GM21526 (cell line): ENCODE measurements around the gene TPCN2.

ENCODE experiments used
- ATAC-seq: cut with Tn5 transposase; IDR thresholded peaks from one replicate; pipeline ENCODE4 v1.9.1; 2021; ENCODE audit warnings: moderate library complexity; ENCODE audit not compliant: unreplicated experiment, low FRiP score

The TPCN2 gene

DNA sequence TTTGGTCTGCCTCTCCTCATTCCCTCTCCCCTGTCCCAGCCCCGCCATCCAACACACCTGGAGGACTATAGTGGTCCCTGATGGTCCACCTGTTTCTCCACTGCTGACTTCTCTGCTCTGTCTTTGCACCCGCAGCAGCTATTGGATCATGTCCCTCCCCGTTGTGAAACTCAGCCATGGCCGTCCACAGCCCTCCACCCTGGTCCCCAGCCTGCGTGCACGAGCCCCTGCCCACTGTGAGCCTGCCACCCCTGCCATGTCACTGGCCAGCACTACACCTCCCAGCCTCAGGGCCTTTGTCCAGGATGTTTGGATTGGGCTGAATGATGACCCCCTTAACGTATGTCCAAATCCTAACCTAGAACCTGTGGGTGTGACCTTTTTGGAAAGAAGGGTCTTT lies 59.3 kb downstream of the TPCN2 start:
- ATAC-seq, result no peak

DNA sequence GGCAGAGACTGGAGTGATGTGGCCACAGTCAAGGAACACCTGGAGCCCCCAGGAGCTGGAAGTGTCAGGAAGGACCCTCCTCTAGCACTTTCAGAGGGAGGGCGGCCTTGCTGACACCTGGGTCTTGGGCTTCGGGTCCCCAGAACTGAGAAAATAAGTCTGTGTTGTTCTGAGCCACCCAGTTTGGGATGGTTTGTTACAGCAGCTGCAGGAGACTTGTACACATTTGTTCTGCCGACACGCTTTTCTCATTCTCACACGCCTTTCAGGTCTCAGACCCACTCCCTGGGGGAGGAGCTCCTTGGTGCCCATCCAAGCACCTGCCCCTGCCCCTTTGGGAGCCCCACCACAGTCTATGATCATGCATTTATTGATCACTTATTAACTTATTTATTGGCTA lies 59.8 kb downstream of the TPCN2 start:
- ATAC-seq, result no peak

DNA sequence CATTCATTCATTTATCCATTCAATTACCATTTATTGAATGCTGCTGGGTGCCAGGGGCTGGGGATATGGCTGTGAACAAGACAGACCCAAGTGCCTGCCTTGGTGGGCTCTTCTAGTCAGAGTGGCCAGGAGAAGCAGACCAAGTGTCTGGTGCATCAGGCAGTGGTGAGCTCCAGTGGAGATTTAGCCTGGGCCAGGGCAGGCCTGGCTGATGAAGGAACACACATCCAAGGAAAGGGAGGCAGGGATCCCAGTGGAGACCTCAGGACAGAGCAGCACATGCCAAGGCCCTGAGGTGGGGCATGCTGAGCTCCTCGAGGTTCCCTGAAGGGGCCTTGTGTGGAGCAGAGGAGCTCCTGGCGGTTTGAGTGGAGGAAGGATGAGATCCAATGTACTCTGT lies 60.4 kb downstream of the TPCN2 start:
- ATAC-seq, result no peak

DNA sequence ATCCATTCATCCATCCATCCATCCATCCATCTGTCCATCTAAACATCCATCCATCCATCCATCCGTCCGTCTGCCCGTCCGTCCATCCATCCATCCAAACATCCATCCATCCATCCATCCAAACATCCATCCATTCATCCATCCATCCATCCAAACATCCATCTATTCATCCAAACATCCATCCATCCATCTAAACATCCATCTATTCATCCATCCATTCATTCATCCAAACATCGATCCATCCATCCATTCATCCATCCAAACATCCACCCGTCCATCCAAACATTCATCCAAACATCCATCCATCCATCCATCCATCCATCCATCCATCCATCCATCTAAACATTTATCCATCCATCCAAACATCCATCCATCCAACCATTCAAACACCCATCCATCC lies 61.7 kb downstream of the TPCN2 start:
- no peak for ATAC-seq

DNA sequence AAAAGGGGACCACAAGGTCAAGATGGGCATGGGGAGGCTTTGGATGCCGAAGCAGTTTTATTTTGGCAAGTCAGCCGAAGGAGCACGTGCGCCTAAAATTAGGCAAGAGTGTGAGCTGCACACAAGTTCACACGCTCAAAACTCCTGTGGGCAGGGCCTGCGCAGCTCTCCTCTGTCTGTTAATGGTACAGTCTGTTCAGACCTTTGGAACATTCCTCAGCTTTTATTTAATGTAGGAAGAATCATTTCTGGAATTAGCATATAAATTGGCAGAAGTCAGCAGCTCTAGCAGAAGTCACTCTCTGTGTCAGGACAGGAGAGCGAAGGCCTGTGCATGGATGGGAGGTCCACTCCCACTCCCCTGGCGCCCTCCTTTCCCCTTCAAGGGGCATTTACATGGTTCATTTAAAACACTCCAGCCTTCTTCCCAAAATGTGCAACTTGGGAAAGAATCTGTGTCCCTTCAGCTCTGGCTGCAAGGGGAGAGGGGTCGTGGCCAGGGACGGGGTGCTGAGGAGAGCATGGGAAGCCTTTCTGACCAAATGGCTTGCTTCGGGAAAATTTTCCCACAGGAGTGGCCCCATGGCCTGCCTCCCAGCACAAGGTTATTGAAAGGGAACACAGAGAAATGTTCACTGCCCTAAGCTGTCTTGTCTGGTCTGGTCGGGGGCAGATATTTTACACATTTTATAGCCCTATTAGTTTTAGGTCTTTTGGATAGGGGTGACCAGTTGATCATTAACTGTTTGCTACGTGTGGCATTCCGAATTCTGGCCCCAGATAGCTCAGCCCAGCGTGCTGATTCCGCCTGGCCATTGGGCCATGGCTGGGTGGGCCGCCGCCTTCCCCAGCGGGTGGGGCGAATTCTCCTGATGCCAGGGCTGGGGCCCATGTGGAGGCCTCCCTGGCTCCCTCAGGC lies 63.2 kb downstream of the TPCN2 start:
- no peak for ATAC-seq

DNA sequence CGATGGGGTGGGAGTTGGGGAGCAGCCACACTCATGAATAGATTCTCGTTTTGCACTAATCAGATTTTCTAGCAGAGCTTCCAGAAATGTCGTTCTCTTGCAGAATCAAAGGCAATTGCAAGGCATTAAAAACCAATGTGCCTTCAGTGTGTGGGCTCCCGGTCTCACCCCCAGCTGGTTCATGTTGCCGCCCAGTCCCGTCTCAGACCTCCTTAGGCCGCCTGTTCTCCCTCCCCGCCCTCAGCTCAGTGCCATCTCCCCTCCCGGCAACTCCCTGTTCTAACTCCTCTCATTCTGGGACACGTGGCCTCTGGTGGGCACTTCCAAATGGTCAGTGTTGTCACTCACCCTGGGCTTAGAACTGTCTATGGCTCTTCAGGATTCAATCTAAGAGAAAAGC lies 64.5 kb downstream of the TPCN2 start:
- no peak for ATAC-seq

DNA sequence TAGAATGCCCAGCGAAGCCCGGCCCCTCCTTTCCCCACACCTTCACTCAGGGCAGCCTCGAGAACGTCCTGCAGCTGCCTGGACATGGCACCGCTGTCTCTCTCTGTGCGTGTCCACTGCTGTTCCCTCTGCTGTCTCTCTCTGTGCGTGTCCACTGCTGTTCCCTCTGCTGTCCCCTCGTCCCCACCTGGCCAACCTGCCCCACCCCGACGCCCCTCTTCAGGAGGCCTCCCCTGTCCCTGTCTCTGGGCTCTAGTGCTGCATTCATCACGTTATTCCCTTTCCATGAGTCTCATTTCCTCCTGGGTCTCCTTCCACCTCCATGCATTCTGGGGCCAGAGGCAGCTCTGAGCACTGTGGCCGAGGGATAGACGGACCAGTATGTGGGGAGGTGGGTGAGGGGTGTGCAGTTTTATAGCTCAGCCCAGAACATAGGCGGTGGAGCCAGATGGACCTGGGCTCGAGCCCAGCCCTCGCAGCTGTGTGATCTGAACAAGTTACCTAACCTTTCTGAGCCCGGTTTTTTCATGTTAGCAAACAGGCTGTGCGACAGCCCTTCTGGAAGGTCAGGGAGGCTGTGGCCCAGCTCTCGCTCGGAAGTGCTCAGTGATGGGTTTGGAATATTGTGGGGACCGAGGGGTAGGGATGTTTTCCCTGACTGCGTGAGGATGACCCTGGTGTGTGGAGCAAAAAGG lies 65.1 kb downstream of the TPCN2 start:
- no peak for ATAC-seq

DNA sequence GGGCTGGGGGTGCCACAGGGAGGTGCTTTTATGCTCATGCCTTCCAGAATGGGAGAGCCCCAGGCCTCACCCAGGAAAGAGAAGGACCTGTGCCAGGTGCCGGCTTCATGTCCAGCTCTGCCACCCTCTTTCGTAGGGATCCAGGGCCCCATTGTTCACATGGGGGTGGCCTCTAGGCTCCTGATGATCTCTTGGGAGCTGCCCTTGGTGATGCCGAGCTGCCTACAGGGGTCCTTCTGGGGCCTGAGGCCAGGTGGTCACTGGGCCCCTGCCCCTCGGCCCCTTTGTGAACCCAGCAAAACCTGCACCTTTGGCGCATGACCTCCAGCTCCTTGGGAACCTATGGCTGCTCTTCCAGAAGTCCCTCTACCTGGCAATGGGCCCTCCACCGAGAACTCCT lies 65.6 kb downstream of the TPCN2 start:
- no peak for ATAC-seq

DNA sequence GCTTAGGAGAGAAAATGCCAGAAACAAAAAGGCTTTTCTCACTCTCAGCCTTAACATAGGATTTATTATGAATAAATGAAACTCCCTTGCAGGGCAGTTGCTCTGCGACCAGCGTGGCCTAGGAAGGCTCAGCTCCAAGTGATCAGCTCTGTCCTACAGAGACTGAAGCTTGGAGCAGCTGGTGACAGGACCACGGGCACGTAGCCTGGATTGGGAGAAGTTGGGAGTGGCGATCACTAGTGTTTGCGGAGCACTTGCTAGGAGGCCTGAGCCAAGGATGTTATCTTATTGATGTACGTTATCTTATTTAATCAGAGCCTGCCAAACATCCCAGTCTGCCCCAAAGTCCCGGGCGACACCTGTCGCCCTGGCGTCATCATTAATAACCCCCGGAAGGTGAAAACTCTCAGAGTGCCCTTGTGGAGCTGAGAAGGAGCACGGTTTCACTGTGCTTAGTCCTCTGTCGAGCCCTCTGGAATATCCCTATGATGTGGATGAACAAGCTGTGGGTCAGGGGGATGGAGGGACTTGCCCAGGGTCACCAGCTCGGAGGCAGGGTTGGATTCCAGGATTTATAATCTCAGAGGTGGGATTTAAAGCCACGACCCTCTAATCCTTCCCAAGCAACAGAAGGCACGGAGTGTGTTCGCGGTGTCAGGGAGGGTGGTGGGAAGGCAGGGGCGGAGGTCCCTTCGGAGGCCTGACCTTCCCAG lies 66.2 kb downstream of the TPCN2 start:
- ATAC-seq, result no peak

DNA sequence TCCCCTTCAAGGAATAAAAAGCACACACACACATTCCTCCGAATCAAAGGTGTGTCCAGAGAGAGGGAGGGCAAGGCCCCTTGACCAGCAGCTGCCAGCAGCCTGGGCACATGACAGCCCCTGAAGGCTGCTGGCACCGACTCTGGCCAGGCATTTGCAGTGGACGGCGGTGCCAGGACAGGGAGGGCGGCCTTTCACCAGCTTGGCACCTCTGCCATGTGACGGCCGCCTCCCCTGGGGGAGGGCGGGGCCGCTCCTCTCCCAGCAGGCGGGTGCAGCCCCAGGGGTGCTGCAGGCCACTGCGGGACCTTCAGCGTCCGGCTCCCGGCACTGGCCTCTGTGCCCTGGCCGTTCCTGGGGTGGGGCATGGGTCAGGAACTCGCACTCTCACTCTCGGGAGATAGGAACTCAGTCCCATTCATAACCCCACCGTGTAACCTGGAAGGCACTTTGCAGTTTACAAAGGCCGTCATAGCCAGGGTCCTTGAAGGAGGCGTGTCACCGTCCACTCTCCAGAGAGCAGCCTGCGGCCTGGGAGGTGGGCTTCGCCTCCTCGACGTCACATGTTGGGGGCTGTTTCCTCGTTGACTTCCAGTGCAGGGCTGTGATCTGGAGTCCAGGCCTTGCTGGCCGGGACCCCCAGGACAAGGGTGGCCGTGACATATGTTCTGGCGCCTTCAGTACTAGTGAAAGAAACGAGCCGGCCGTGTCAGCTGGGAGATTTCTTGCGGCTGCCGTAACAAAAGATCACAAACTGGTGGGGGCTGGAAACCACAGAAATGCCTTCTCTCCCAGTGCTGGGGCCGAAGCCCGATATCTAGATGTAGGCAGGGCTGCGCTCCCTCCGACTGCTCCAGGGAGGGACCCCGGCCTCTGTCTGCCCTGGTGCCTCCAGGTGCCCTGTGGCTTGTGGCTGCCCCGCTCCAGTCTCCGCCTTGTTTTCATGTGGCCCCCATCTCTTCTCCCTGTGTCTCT lies 67.1 kb downstream of the TPCN2 start:
- ATAC-seq, result no peak

DNA sequence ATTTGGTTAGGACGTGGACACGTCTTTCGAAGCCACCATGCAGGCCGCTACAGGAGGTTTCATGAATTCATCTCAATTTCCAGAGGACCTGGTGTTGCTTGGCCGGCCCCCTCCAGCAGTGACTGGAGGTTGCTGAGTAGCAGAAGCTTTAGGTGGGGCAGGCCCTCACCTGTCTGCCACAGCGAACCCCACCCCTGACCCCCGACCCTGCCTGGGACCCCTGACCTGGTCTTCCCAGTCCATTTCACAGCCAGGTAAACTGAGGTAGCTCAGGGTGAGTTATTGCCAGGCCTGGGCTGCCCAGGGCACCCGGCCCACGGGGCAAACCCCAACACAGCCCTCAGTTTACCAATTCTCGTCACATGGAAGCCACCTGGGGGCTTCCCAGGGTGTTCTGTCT lies 67.9 kb downstream of the TPCN2 start:
- ATAC-seq, result no peak

DNA sequence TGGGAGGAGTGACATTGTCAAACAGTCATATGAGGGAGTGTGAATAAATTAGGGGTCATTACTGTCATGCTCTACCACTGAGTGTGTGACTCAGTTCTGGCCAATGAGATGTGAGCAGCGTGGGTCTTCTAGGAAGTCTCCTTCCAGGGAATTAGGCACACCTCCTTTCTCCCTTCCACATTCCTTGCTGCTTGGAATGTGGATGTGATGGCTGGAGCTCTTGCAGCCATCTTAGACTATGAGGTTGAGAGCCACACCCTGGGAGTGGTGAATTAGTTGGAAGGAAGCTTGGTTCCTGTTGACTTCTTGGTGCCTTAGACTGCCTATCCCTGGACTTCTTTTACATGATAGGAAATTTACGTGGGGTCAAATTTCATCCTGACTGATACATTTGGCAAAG lies 70.5 kb downstream of the TPCN2 start:
- no peak for ATAC-seq

DNA sequence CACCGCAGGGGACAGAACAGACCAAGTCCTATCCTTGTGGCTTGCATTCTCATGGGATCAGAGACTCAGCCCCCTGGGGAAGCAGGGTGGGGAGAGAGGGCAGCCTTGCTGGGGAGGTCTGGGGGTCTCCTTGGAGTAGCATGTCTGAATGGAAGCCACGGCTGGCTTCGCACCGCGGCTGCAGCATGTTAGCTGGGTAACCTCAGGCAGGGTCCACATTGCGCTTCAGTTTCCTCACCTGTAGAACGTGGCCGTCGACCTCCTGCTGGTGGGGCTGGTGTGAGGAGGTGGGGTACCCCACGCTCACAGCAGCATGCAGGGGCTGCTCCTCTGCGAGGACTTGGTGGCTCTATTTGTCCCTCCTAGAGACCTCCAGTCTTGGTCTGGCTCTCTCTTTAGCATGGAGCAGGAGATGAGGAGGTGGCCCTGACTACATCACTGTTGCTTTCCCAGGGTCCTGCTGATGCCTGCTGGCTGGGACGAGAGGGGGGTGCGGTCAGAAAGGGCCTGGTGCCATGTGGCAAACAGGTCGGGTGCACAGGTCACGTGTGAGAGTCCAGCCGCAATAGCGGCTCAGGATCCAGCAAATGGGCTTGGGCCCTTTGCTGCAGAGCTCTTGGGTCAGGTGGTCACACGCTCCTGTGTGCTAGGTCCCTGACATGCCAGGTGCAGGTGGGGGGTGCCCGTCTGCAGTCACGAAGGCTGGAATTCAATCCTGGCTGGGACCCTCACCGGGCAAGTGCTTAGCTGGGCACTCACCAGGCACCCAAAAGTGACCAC lies 71.6 kb downstream of the TPCN2 start:
- no peak for ATAC-seq

DNA sequence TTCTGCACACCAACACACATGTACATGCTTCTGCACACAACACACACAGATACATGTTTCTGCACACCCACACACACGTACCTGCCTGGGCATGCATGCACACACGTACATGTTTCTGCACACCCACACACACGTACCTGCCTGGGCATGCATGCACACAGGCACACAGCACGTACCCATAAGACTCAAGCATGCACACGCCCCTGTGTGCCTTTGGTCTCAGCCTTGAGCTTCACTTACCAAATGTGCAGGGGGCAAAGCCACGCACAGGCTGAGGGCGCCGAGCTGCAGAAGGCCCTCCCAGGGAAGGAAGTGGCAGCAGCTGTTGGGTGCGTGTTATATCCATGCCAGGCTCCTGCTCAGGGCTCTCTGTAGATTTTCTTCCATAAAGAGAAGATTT lies 72.3 kb downstream of the TPCN2 start:
- no peak for ATAC-seq

DNA sequence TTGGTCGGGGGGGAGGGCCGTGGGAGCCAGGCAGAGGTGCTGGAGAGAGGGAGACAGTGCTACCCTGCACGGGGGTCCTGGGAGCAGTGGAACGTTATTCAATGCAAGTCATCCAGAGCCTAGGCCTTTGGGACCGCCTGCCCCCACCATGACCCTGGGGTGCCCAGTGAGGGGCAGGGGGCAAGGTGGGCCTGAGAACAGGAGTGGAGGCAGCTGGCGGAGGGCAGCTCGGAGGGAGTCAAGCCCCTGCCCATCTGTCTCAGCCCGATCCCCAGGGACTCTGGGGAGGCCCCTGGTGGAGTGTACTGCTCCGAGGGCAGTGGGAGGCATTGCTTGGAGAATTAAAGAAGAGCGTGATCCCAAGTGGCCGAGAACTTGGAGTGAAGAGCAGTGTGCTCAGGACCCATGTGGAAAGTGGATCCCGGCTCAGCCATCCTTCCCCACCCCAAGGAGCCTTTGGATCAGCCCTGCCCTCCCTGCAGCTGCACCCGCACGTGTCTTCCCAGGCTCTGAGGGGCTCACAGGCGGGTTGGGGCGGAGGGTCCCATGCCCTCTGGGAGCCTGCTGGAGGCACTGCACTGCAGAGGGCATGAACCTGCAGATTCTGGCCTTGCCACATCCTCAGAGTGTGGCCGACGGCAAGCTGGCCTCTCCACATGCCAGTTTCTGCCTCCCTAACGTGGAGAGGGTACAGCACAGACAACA lies 73.0 kb downstream of the TPCN2 start:
- no peak for ATAC-seq

DNA sequence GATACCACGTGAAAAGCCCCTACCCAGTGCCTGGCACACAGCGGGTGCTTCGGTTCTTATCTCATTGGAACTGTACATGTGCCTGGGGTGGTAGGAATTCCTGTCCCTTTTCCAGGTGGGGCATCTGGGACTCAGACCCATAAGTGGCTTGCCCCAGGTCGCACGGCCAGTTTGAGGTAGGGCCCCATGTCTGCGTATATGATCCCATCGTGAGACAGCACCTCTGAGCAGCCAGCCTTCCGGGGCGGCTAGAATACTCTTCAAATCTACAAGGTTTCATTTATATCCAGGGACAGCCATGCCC lies 73.5 kb downstream of the TPCN2 start:
- no peak for ATAC-seq

DNA sequence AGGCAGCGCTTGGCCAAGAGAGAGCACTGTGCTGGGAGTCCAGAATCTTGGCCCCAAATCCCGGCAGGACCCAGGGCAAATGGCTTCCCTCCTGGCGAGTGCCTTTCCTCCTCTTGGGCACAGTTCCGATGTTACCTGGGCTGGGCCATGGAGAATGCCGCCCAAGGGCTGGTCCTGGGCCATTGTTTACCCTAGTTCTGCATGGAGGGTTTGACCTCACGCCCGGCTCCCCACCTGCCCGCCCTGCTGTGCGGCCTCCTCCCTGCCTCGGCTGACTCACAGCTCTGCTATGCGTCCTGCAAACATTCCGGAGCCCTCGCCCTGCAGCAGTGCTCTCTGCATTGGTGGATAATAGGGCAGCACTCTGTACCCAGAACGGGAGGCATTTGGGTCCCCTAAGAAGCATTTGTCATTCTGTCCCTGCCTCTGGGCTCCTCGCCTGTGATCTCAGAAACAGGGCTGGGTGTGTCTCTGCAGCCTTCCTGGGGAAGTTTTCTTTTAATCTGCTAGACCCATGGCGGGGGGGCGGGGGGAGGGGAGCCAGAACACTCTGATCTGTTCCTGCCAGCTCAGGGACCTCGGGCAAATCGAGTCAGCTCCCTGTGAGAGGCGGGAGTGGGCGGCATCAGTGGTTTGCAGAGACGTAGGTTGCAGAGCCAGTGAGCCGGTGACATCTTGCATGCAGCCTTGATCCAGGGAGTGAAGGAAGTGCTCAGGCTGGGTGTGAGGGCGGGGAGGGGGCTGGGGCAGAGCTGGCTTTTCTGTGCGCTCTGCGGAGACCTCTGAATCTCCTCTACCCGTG lies 74.1 kb downstream of the TPCN2 start:
- ATAC-seq, result no peak
